Right hindlimb (tissue), 1 donor: ENCODE results near the gene EEF1E1.

Source experiments
- DNase-seq: peaks from one replicate; pipeline ENCODE4 v3.0.0-alpha.2; 2018

Gene EEF1E1

GRCh38 chr6:8087870-8088754, 14.2 kb downstream of the EEF1E1 start:
- no peak for DNase-seq

- DNase-seq = no peak
Observed at GRCh38 chr6:8086755-8087306, 15.5 kb downstream of the EEF1E1 start.

- no peak for DNase-seq
Observed at GRCh38 chr6:8085053-8085511, 17.3 kb downstream of the EEF1E1 start.

GRCh38 chr6:8084586-8084985, 17.8 kb downstream of the EEF1E1 start:
- DNase-seq = no peak

GRCh38 chr6:8082954-8083858, 19.1 kb downstream of the EEF1E1 start:
- no peak for DNase-seq

GRCh38 chr6:8082572-8082953, 19.8 kb downstream of the EEF1E1 start:
- DNase-seq = no peak

GRCh38 chr6:8080362-8081151, 21.8 kb downstream of the EEF1E1 start:
- no peak for DNase-seq

- no peak for DNase-seq
Observed at GRCh38 chr6:8079126-8079525, 23.2 kb downstream of the EEF1E1 start.

GRCh38 chr6:8077991-8078390, 24.4 kb downstream of the EEF1E1 start:
- no peak for DNase-seq

- no peak for DNase-seq
Observed at GRCh38 chr6:8075704-8076103, 26.6 kb downstream of the EEF1E1 start.

GRCh38 chr6:8075185-8075584, 27.2 kb downstream of the EEF1E1 start:
- no peak for DNase-seq

GRCh38 chr6:8074213-8074612, 28.1 kb downstream of the EEF1E1 start:
- DNase-seq = no peak

GRCh38 chr6:8073758-8074157, 28.6 kb downstream of the EEF1E1 start:
- DNase-seq = no peak

- DNase-seq = no peak
Observed at GRCh38 chr6:8070718-8071117, 31.6 kb downstream of the EEF1E1 start.

GRCh38 chr6:8069631-8070284, 32.6 kb downstream of the EEF1E1 start:
- no peak for DNase-seq

GRCh38 chr6:8069151-8069550, 33.2 kb downstream of the EEF1E1 start:
- no peak for DNase-seq

- DNase-seq = no peak
Observed at GRCh38 chr6:8066108-8066507, 36.2 kb downstream of the EEF1E1 start.

- no peak for DNase-seq
Observed at GRCh38 chr6:8065519-8065911, 36.8 kb downstream of the EEF1E1 start.

- no peak for DNase-seq
Observed at GRCh38 chr6:8064638-8065518, 37.5 kb downstream of the EEF1E1 start.

- peak; percentile 99 for DNase-seq
Observed at GRCh38 chr6:8063761-8064637, 38.3 kb downstream of the EEF1E1 start, which contains the start of gene BLOC1S5. Gene BLOC1S5 (minus strand): TSS chr6:8064389. CDS start chr6:8064376, 13 bp downstream.
